Activated T-helper 1 cell treated with anti-CD3 and anti-CD28 coated beads, Interleukin-12 subunit alpha, Interleukin-12 subunit beta, Interleukin-2, Interleukin-4 antibody, amounts not matched to agents 30 ng/mL and 10 ng/mL and 1 ng/mL, durations not matched to agents 14 hours and 24 hours and 36 hours (primary cell): ENCODE data around the gene MACO1. TPM values are rescaled to one million over a fixed set of nuclear protein-coding genes. Genes with fewer than 3 reads are reported as not detected.
A peak's percentile ranks its signal among the peaks of the same experiment; 100 is the strongest.
"Not testable (repeated sequence)": the region's sequence is repeated elsewhere in the genome, so short reads cannot be mapped to it uniquely, and the experiment has no call there.

Experiments used
- DNase-seq: peaks from one replicate; pipeline ENCODE4 v3.0.0; 2021; ENCODE audit warnings: low spot score
- H3K27ac Mint-ChIP-seq: one replicate; pipeline ENCODE4 v1.8.0; 2021; ENCODE audit warnings: mild to moderate bottlenecking, mixed read lengths
- H3K27me3 Mint-ChIP-seq: one replicate; pipeline ENCODE4 v1.8.0; 2022; ENCODE audit warnings: mild to moderate bottlenecking, moderate library complexity, mixed read lengths; ENCODE audit not compliant: insufficient read depth
- H3K36me3 Mint-ChIP-seq: one replicate; pipeline ENCODE4 v1.8.0; 2021; ENCODE audit warnings: low read depth, mixed read lengths
- H3K4me1 Mint-ChIP-seq: one replicate; pipeline ENCODE4 v1.8.0; 2021; ENCODE audit warnings: low read depth, mixed read lengths
- H3K4me3 Mint-ChIP-seq: one replicate; pipeline ENCODE4 v1.8.0; 2021; ENCODE audit warnings: mild to moderate bottlenecking, moderate library complexity, mixed read lengths
- H3K9me3 Mint-ChIP-seq: one replicate; pipeline ENCODE4 v1.8.0; 2021; ENCODE audit warnings: mixed read lengths
- intact Hi-C: fragments of 100-400 bp; cut with micrococcal nuclease; formaldehyde crosslinking; loops from one replicate; pipeline ENCODE4 v1.15.1; 2024
- total RNA-seq: library from RNA; stranded (reverse); gene quantifications from 2 replicates; pipeline ENCODE4 v1.2.3, GENCODE V29; 2022

Gene MACO1
- total RNA-seq, 1 donor from 2014 or later, result 14.3 TPM

DNA sequence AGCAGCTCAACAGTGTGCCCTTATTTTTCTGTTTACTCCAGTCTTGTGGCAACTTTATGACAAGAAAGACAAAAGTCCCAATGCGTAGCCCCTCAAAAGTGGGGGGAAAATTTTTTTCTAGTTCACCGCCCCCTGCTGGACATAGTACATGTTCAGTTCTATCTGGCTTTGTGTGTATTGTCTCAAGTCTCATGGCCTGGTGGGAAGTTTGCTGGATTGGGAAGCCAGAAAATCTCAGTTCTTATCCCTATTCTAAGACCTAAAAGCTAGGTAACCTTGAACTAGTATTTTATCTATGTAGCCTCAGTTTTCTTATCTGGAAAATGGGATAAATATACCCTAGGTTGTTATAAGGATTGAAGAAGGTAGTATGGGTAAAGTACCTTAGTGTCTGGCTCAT lies 56.9 kb downstream of the MACO1 start:
- no peak for DNase-seq
- no peaks in the 10 kb centered on the region for H3K27me3 Mint-ChIP-seq
- H3K4me1 Mint-ChIP-seq, result peaks cover 4% of the 10 kb centered on the region
- intact Hi-C loops, result no loop called here
- no peaks in the 10 kb centered on the region for H3K9me3 Mint-ChIP-seq
- no peak overlapping the region for H3K4me3 Mint-ChIP-seq
- no peak overlapping the region for H3K27ac Mint-ChIP-seq
- peaks cover 36% of the 10 kb centered on the region for H3K36me3 Mint-ChIP-seq

- no peak for DNase-seq
- Mint-ChIP-seq H3K4me1 (no peaks in the 10 kb centered on the region), H3K9me3 (no peaks in the 10 kb centered on the region), H3K4me3 (no peak overlapping the region), H3K27me3 (no peaks in the 10 kb centered on the region), H3K27ac (no peak overlapping the region), H3K36me3 (peaks cover 33% of the 10 kb centered on the region)
- intact Hi-C loops, result no loop called here
Measured at GRCh38 chr1:25492323-25492722, 61.6 kb downstream of the MACO1 start.

GRCh38 chr1:25494952-25495351 lies 64.3 kb downstream of the MACO1 start:
- intact Hi-C loops, result no loop called here
- H3K4me1 Mint-ChIP-seq, result no peaks in the 10 kb centered on the region
- peaks cover 34% of the 10 kb centered on the region for H3K36me3 Mint-ChIP-seq
- H3K27me3 Mint-ChIP-seq, result no peaks in the 10 kb centered on the region
- H3K27ac Mint-ChIP-seq, result no peak overlapping the region
- H3K4me3 Mint-ChIP-seq, result no peak overlapping the region
- DNase-seq, result no peak
- no peaks in the 10 kb centered on the region for H3K9me3 Mint-ChIP-seq

DNA sequence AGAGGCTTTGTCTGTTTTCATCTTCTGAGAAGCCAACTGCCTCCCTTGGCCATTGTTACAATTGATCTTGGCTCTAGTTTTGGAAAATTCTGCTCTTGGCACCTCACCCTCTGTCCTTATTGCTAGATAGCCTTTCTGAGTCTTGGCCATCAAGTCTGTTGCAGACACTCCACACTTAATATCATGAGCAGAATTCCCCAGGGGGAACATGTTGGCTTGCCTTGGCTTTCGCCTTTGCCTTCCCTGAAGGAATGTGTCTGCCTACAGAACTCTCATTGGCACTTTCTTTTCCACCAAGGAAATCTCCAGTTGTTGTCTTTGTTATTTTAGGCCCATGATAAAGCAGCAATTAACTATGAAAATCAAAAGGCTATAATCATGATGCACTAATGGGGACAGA lies 70.0 kb downstream of the MACO1 start:
- Mint-ChIP-seq H3K4me3 (no peak overlapping the region), H3K27me3 (no peaks in the 10 kb centered on the region), H3K27ac (no peak overlapping the region), H3K9me3 (no peaks in the 10 kb centered on the region), H3K4me1 (no peaks in the 10 kb centered on the region), H3K36me3 (peaks cover 18% of the 10 kb centered on the region)
- DNase-seq, result no peak
- intact Hi-C loops, result loop anchor here (5.0 kb wide), 1 partner anchor 297 kb away; no protein-coding TSS in a partner anchor

DNA sequence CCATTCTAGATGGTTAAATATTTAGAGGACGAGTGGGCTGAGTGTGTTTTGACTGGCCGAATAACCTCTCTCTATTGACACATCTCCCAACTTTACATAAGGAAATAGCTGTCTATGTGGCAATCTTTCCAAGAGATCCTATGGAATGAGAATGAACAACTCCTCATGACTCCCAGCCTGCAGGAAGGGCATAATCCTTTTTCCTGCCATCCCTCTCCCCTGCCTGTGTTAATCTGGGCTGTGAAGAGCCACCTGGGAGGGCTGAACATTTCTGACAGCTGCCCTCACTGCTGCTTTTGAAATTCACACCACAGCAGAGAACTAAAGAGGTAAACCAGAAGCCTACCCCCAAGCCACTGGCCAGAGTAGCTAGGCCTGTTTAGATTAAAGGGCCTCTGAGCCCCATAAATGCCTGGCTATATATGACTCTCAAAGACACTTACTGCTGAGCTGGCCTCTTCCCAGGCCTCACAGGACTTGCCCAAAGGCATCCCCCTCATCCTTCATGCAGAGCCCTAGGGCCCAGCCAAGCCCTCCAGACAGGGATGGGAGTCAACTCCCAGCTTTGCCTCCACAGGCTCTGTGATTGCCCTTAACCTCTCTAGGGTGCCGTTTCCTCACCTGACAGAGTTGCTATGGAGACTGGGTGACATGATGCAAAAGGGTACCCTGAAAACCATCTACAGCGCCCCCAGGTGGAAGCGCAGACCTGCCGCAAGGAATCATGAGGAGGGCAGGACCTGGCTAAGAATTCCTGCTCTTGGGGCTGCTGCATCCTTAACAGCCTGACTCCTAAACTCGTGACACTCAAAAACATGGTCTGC lies 70.8 kb downstream of the MACO1 start:
- Mint-ChIP-seq H3K4me3 (no peak overlapping the region), H3K27me3 (no peaks in the 10 kb centered on the region), H3K36me3 (peaks cover 17% of the 10 kb centered on the region), H3K4me1 (peaks cover 6% of the 10 kb centered on the region), H3K27ac (no peak overlapping the region), H3K9me3 (no peaks in the 10 kb centered on the region)
- intact Hi-C loops, result loop anchor here (5.0 kb wide), 1 partner anchor 296 kb away; no protein-coding TSS in a partner anchor
- DNase-seq, result no peak

DNA sequence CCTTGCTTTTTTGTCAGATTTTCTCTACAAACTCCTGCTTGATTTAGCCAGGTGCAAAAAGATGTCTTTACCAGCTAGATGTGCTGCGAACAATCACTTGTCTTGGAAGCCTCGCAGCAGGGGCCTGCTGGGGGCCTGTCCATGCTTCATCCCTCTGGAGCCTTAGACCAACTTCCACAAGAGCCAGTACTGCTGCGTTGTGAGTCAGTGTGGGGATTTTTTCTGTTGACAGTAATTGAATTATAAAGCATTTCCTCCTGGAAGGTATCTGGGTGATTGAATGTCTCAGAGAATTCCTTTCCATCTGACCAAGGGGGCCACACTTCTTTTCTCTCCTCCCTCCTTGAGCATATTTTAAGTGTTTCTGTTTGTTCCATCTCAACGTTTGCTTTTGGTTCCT lies 72.3 kb downstream of the MACO1 start:
- H3K27ac Mint-ChIP-seq, result no peak overlapping the region
- intact Hi-C loops, result loop anchor here (5.0 kb wide), 1 partner anchor 294 kb away; no protein-coding TSS in a partner anchor

GRCh38 chr1:25503551-25504426 lies 73.1 kb downstream of the MACO1 start:
- Mint-ChIP-seq H3K4me1 (peaks cover 12% of the 10 kb centered on the region), H3K27ac (no peak overlapping the region), H3K9me3 (no peaks in the 10 kb centered on the region), H3K4me3 (no peak overlapping the region), H3K36me3 (peaks cover 7% of the 10 kb centered on the region), H3K27me3 (no peaks in the 10 kb centered on the region)
- peak; percentile 24 for DNase-seq
- intact Hi-C loops, result loop anchor here (1.0 to 5.0 kb wide), 2 partner anchors 294 to 308 kb away; no protein-coding TSS in a partner anchor

More for the DNA sequence above, 72.3 kb downstream of the MACO1 start:
- Mint-ChIP-seq H3K4me1 (peaks cover 12% of the 10 kb centered on the region), H3K36me3 (peaks cover 13% of the 10 kb centered on the region), H3K4me3 (no peak overlapping the region), H3K9me3 (no peaks in the 10 kb centered on the region), H3K27me3 (no peaks in the 10 kb centered on the region)
- no peak for DNase-seq

DNA sequence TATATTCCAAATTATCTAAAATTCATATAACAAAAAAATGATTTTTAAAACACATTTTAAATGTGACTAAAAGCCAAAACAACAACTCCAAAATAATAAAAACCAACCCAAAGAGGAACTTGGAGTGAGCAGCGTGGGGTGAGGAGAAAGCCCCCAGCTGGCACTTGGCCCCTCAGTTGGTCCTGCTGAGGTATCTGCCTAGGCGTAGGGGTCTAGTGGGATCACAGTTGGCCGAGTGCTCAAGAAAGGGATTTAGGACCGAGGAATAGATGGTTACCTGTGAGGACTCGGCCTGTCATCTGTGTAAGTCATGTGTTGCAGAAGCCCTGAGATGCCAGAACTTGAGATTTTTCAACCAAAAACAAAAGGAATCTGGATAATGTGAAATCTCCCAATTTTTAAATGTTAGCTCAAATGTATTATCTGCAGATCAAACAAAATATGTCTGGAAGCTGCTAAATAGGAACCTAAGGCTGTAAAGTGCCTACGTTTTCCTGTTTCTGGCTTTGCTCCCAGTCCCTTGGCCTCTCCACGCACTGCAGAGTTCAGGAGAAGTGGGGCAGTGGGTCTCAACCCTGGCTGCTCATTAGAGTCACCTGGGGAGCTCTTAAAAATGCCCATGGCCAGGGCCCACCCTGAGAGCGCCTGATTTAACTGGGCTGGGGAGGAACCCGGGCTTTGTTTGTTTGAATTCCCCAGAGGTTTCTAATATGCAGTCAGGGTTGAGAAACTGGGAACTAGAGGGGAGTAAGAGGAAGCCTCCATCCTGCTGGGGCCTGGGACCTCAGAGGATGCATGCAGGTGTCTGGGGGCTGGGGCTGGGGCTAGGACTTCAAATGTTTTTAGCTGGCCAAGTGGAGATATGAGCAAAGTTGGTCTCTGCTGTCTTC lies 74.3 kb downstream of the MACO1 start:
- no peaks in the 10 kb centered on the region for H3K9me3 Mint-ChIP-seq
- H3K36me3 Mint-ChIP-seq, result peaks cover 7% of the 10 kb centered on the region
- intact Hi-C loops, result loop anchor here (1.0 to 5.0 kb wide), 2 partner anchors 292 to 306 kb away; no protein-coding TSS in a partner anchor
- H3K27me3 Mint-ChIP-seq, result no peaks in the 10 kb centered on the region
- H3K27ac Mint-ChIP-seq, result no peak overlapping the region
- no peak overlapping the region for H3K4me3 Mint-ChIP-seq
- no peak for DNase-seq
- peaks cover 12% of the 10 kb centered on the region for H3K4me1 Mint-ChIP-seq

DNA sequence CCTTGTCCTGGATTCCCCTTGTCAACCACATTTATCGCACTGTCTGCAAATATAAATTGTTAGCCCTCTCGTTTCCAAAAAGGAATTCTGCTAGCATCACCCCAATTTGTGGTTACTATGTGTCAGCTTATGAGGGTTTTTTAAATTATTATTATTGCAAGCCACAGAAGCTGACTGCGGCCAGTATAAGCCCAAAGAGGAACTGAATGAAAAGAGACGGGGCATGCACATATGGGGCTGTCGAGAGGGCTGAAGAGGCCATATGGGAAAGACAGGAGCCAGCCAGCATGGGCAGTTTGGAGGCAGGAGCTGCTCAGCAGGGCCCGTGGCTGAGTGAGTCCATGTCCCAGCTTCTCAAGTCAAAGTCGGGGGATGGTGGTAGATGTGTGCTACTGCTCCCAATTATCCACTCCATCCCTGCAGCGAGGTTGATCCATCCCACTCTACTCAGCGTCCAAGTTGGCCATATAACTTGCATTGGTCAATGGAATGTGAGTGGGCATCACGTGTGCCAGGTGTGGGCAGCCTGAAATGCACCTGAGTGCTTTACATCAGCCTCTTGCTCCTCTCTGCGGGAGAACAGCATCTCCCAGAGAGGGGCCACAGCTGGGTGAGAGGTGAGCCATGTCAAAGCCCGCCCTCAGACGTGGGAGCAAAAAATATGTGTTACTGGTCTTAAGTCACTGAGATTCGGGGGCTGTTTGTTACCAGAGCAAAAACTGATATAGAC lies 75.1 kb downstream of the MACO1 start:
- Mint-ChIP-seq H3K9me3 (no peaks in the 10 kb centered on the region), H3K27me3 (no peaks in the 10 kb centered on the region), H3K27ac (no peak overlapping the region), H3K4me3 (peak overlapping the region; percentile 30), H3K36me3 (peaks cover under 1% of the 10 kb centered on the region), H3K4me1 (peaks cover 12% of the 10 kb centered on the region)
- DNase-seq, result no peak
- intact Hi-C loops, result no loop called here

- DNase-seq, result peak; percentile 17
- H3K9me3 Mint-ChIP-seq, H3K27me3 Mint-ChIP-seq, intact Hi-C loops, H3K27ac Mint-ChIP-seq, H3K36me3 Mint-ChIP-seq: not testable (repeated sequence)
- Mint-ChIP-seq H3K4me3 (peak overlapping the region; percentile 30), H3K4me1 (peaks cover 12% of the 10 kb centered on the region)
Measured at GRCh38 chr1:25506566-25507463, 76.1 kb downstream of the MACO1 start.

DNA sequence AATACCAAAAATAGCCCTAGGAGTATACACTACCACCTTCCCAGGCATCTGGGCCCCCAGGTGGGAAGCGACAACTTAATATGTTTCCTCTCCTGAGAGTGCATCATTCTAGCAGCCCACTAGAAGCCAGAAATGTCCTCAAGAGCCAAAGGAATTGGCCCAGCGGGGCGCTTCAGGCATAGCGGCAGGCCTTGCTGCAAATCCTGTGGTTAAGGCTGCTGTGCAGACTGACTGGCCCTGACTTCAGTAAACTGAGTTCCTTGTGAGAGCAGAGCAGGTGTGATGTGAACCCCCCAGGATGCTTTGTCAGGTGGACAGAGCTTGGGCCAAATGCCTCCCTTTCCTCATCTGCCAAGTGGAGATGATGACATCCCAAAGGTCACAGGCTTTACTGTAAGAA lies 83.0 kb downstream of the MACO1 start:
- no peak overlapping the region for H3K4me3 Mint-ChIP-seq
- H3K27me3 Mint-ChIP-seq, result peaks cover 5% of the 10 kb centered on the region
- DNase-seq, result no peak

More for the DNA sequence above, 83.0 kb downstream of the MACO1 start:
- no peak overlapping the region for H3K27ac Mint-ChIP-seq
- H3K9me3 Mint-ChIP-seq, result no peaks in the 10 kb centered on the region
- no peaks in the 10 kb centered on the region for H3K4me1 Mint-ChIP-seq
- no peaks in the 10 kb centered on the region for H3K36me3 Mint-ChIP-seq
- intact Hi-C loops, result no loop called here
